T-helper 2 cell treated with Interferon-gamma antibody and Interleukin-4, amounts not matched to agents 100 ng/mL and 5 ng/mL, for 36 hours (primary cell): ENCODE measurements around the gene ATP1B1. TPM values are rescaled to one million over a fixed set of nuclear protein-coding genes. Genes with fewer than 3 reads are reported as not detected.
"Not testable (repeated sequence)": the region's sequence is repeated elsewhere in the genome, so short reads cannot be mapped to it uniquely, and the experiment has no call there.

Experiments used
- intact Hi-C: fragments of 100-400 bp; cut with micrococcal nuclease; formaldehyde crosslinking; loops from one replicate; pipeline ENCODE4 v1.15.1; 2023
- total RNA-seq: library from RNA; stranded (reverse); gene quantifications from 2 replicates; pipeline ENCODE4 v1.2.3, GENCODE V29; 2022

Gene ATP1B1
- total RNA-seq, 1 donor from 2014 or later, result 6.4 TPM

DNA sequence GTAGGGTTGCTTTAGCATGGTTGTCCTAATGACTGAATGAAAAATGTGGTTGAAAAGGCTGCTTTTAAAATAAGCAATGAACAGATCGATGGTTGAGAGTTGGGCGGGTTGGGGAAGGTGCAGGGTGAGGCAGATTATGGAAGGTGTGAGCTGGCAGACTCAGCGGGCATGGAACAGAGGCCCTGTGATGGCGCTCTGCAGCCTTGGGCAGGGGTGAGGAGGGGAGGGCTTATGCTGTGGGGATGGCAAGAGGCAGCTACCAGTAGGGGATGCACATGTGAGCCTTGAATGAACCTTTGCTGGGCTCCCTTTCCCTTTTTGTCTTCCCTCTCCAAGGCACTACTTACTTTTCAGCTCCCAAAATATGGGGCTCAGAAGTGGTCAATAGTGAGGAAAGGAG, 30.9 kb downstream of the ATP1B1 start:
- intact Hi-C loops, result loop anchor here (10.0 kb wide), 1 partner anchor 207 kb away; no protein-coding TSS in a partner anchor

DNA sequence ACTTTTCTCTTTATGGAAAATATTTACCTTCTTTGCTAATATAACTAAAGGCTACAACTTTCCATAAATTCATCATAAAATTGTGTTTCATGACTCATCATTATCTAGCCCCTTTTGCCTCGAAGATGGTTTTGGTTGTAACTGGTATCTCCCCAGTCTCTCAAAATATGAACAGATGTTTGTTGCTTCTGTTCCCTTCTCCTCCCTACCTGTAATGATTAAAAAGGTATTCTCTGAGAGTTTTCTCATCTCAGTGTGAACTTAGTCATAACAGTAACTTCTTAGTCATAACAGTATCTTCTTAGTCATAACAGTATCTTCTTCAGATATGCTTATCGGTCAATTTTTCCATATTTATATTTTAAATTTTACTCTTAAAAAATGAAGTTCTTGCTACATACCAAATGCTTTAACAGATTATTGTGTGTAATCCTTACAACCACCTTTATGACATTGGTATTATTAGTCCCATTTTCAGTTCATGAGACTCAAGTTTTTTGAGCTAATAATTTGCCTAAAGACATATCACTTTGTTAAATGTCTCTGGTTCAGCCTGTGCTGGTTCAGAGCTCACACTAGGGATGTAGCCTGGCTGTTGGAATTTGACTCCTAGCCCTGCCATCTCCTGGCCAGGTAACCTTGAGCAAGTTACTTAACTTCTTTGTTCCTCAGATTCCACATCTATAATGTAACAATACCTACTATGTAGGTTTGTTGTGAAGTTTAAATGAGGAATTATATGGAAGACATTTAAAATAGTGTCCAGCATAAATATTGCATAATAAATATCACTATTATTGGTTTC, 32.6 kb downstream of the ATP1B1 start:
- intact Hi-C loops, result loop anchor here (10.0 kb wide), 1 partner anchor 206 kb away; no protein-coding TSS in a partner anchor

GRCh38 chr1:169141356-169141755, 34.9 kb downstream of the ATP1B1 start:
- intact Hi-C loops, result no loop called here

DNA sequence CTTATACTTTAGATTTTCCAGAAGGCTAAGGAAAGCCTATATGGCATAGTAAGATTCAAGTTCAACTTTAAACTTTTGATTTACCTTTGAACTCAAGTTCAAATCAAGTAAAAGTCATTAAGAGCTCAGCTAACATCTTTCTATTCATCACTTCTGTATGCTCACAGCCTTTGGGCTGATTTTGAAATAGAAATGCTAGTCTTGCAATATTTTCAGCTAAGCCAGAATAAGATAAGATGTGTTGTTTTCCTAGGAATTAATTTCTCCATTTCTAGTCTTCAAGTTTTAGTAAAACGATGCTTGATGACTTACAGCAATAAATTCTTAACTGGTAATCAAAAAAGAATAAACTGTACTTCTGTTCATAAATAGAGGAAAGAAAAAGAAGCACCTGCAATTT, 35.6 kb downstream of the ATP1B1 start:
- intact Hi-C loops, result no loop called here

GRCh38 chr1:169143346-169143745, 36.9 kb downstream of the ATP1B1 start:
- intact Hi-C loops, result no loop called here

GRCh38 chr1:169143984-169144383, 37.5 kb downstream of the ATP1B1 start:
- intact Hi-C loops, result no loop called here

- intact Hi-C loops, result no loop called here
Observed at GRCh38 chr1:169144941-169145626, 38.6 kb downstream of the ATP1B1 start.

- intact Hi-C loops, result no loop called here
Observed at GRCh38 chr1:169146576-169147214, 40.2 kb downstream of the ATP1B1 start.

GRCh38 chr1:169148472-169149252, 42.2 kb downstream of the ATP1B1 start:
- intact Hi-C loops, result no loop called here

DNA sequence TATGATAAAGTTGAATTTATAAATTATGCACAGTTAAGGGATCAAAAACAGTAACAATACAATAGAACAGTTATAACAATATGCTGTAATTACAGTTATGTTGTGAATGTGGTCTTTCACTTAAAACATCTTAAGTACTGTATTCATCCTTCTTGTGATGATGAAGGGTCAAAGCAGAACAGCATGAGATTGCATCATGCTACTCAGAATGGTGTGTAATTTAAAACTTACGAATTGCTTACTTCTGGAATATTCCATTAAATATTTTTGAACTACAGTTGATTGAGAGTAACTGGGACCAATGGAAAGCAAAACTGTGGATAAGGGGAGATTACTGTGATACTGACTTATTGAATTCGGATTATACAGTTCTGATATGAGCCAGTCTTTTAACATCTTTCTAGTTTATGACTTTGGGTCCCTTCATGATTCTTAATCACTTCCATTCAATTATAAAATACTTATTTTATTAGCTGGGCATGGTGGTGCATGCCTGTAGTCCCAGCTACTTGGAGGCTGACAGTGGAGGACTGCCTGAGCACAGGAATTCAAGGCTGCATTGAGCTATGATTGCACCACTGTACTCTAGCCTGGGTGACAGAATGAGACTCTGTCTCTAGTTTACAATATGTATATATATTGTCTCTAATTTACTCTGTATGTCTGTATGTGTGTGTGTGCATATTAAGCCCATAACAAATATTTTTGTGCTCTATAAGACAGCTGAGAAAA, 43.2 kb downstream of the ATP1B1 start:
- intact Hi-C loops, result no loop called here

DNA sequence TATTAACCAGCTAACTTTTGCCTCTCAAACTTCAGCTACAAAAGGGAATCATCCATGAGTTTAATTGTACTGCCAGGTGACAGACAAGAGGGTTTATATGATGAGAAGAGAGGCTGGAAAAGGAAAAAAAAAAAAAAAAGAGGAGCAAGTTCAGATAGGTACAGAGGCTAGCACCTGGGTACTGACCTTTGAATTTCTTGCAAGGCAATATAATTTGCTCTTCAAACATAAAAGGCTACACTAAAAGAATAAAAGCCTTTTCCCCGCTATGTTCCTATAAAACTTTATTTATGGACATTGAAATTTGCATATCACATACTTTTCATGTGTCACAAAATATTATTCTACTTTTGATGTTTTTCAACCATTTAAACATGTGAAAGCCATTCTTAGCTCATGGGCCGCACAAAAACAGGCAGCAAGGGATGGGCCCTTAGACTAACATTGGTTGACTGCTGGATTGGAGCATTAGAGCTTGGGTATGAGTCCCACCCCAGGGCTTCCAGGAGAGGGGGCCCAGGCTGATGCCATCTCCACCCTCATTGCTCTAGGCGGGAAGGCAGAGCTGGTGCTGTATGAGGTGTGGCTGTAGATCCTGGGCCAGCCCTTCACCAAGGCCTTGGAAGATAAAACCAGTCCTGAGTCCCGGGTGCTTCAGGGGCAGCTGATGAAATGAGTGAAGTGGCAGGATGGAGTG, 44.3 kb downstream of the ATP1B1 start:
- intact Hi-C loops, result no loop called here

- intact Hi-C loops, result no loop called here
Observed at GRCh38 chr1:169151338-169151837, 44.9 kb downstream of the ATP1B1 start.

- intact Hi-C loops, result no loop called here
Observed at GRCh38 chr1:169155675-169156074, 49.2 kb downstream of the ATP1B1 start.

DNA sequence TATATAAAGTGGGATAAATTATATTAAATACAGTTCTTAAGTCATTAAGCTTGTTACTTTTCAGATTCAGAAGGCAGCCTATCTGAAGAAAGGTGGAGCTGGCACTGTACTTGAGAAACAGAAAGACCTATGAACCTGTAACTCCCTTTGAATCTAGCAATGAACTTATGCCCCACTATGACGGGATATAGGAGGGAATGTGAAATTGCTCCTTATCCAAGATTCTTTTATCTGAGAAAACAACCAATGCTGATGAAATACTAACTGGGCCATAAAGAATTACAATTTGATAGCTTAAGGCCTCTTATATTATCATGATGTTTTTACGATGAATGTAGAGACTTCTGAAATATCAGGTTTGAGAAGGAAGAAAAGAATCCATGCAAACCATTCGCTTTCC, 50.1 kb downstream of the ATP1B1 start:
- intact Hi-C loops, result no loop called here

- intact Hi-C loops, result no loop called here
Observed at GRCh38 chr1:169160845-169161495, 54.5 kb downstream of the ATP1B1 start.

- intact Hi-C loops, result no loop called here
Observed at GRCh38 chr1:169161496-169162194, 55.2 kb downstream of the ATP1B1 start.

DNA sequence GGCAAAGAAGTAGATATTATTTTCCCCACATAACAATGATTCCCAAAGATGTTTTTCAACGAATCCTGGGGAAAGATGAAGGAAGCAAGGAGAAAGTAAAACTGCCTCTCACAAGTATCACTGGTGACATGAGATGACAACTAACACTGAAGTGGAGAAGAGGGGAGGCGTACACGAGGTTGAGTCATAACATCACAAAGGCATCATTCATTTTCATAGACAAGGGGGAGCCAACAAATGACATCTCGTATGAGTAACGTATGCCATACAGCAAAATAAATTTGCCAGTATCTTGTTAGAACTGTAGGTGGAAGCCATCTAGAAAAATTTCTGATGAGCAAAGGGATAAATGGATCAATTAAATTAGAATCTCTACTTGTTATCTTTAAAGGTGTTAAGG, 56.6 kb downstream of the ATP1B1 start:
- intact Hi-C loops, result no loop called here

DNA sequence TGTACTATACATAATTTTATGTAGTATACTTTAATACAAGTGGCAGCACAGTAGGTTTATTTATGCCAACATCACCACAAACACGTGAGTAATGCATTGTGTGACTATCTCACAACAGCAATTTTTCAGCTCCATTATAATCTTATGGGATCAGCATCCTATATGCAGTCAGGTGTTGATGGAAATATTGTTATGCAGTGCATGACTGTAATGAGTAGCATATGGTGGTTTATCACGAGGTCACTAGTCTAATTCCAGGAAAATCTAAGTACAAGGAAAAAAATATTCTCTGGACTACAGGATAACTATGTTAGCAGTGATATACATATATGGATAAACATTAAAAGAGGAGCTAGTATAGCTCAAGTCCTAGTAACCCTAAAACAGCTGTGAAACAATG, 69.0 kb downstream of the ATP1B1 start:
- intact Hi-C loops, result no loop called here

DNA sequence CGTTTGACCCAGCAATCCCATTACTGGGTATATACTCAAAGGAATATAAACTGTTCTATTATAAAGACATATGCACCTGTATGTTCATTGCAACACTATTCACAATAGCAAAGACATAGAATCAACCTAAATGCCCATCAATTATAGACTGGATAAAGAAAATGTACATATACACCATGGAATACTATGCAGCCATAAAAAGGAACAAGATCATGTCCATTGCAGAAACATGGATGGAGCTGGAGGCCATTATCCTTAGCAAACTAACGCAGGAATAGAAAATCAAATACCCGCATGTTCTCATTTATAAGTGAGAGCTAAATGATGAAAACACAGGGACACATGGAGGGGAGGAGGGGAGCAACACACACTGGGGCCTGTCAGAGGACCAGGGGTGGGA, 72.9 kb downstream of the ATP1B1 start:
- intact Hi-C loops, result not testable (repeated sequence)
